Left renal pelvis (tissue), 4 donors: Measurements from ENCODE around the gene CD48. TPM values are rescaled to one million over a fixed set of nuclear protein-coding genes. Genes with fewer than 3 reads are reported as not detected.

ENCODE experiments used
- DNase-seq, 4 donors: peaks; one replicate each; pipeline ENCODE4 v3.0.0-alpha.2; 2013; ENCODE audit warnings: low read depth in 4 of 4, low spot score in 3 of 4
- polyA plus RNA-seq, 4 donors: library from polyadenylated mRNA; unstranded; fragments of 120-200 nt; gene quantifications; one replicate each; pipeline ENCODE4 v1.2.1, GENCODE V29; 2013; ENCODE audit not compliant: insufficient read length in 4 of 4

CD48 gene, protein sequence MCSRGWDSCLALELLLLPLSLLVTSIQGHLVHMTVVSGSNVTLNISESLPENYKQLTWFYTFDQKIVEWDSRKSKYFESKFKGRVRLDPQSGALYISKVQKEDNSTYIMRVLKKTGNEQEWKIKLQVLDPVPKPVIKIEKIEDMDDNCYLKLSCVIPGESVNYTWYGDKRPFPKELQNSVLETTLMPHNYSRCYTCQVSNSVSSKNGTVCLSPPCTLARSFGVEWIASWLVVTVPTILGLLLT
- 1 to 10 TPM; 1.4 to 2.0 (median 1.6) TPM for polyA plus RNA-seq

DNA sequence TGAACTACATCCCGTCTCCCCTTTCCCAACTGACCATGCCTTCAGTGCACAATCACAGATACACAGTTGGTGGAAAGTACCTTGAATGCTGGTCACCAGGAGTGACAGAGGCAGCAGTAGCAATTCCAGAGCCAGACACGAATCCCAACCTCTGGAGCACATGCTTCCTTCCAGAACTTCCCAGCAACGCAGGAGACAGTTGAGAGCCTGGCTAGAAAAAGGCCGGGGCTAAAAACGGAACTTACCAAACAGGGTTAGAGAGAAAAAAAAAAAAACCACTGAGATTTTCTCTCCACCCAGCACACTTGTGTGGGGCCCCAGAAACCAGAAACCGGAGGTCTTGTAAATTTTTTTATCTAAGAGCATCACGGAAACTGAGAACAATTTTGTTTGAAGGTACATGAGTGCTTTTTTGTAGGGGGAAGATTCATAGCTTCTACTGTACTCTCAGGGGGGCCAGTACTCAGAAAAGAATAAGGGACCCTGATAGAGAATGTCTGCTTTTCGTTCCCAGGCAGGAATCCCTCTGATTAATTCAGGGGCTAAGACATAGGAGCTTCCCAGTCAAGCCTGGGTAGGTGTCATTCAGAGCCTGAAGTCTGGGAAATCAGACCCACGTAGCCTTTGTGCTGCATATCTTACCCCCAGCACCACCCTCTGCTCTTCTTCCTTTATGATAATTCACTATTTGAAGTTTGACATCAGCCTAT, at the start of gene CD48:
TSS of gene CD48 (minus strand) at position 221 of the 710 bp plus-strand sequence. CDS start at position 162, 59 bp downstream.
- DNase-seq, result no peak

DNA sequence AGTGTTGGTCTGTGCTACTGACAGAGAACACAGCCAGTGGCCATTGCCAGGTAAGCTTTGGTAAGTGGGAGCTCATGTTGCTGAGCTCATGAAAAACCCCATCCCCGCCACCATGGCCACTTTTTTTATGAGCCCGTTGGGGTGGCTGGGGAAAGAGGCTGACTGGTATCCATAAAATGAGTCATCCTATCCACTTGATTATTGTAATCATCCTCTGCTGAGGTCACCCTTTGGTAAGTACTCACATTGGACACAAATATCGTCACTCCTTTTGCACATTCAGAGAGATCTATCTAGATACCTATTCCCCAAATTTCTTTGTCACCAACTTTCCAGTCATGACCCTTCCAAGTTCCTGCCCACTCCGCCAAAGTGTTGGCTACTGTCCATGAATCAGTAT, 49.4 kb upstream of the CD48 start:
- DNase-seq, result no peak

DNA sequence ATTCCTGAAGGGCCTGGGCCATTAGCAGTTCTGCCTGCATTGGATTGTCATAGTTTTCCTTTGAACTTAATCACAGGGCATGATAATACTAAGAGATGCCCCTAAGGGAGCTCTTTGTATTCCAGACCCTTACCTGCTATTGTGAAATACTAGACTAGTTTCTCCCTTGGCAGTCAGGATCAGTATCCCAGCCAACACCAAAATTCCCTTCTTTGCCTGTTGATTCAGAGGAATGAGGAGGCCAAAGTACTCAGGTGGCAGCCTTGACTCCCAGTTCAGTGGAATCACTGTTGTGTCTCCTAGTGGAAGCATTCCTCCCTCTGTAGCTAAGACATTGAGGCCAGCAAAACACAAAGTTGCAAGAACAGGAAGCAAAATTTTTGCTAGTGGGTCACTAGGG, 48.1 kb upstream of the CD48 start:
- no peak for DNase-seq

DNA sequence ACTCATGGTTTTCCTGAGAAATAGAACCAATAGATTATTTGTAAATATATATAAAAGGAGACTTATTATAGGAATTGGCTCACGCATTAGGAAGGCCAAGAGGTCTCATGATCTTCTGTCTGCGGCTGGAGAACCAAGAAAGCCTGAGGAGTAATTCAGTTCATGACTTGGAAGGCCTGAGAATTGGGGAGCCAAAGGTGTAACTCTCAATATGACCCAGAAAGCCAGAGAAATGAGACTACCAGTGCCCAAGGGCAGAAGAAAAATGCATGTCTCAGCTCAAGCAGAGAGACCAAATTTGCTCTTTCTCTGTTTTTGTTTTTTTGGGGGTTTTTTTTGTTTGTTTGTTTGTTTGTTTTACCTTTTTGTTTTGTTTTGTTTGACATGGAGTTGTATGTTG, 46.9 kb upstream of the CD48 start:
- DNase-seq, result no peak

DNA sequence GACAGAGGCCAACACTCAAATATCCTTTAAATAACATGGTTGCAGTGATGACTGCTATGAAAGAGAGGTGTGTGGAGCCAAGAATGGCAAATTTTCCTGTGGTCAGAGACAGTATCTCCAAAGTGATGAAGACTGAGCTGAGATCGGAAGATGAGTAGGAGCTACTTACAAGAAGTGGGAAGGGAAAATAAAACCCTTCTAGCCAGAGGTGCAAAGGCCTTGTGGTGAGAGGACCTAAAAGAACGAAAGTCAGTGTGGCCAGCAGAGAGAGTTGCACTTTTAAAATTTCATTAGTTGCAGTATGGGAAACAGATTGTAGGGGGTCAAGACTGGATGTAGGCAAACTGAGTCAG, 45.2 kb upstream of the CD48 start:
- no peak for DNase-seq

DNA sequence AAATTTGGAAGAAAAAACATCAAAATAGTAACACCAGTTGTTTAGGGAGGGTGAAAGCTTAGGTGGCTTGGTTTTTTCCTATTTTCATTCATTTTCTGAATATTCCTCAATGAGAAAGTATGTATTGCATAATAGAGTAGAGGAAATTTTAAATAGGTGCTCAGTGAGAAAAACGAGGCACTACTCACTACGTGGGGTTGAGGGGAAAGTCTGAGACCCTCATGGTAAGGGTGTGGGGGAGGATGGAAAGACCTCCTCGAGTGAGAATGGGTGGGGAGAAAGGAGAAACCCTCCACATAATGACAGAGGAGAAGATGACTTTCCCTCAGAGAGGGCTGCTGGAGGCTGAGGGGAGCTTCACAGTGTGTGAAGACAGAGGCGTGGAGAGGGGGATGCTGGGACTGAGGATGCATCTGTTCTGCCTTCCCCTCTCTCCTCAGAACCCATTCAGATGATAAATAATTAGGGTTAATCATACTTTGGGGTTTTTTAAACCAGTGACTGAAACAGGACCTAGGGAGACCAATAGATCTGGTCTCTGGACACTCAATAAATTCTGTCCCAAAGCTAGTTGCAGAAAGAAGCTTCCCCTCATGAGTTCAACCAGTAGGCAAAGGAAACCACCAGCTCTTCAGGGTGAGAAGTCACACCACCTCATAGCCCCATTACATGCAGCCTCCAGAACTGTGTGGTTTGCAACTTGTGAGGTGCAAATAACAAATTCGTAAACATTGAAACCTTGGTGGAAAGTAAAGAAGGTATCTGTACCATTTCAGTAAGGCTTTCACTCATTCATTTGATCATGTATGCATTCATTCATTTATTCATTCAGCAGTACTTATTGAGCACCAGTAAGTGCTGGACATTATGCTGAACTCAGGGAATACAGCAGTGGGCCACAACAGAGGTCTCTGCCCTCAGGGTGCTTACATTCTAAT, 44.6 kb upstream of the CD48 start:
- no peak for DNase-seq

DNA sequence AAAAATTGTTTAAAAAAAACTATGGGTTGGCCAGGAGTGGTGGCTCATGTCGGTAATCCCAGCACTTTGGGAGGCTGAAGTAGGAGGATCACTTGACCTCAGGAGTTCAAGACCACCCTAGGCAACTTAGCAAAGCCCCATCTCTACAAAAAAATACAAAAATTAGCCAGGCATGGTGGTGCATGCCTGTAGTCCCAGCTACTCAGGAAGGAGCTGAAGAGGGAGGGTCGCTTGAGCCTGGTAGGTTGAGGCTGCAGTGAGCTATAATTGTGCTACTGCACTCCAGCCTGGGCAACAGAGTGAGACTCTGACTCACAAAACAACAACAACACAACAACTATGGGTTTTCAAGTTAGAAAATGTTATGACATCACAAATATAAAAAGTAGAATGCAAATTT, 43.8 kb upstream of the CD48 start:
- no peak for DNase-seq

DNA sequence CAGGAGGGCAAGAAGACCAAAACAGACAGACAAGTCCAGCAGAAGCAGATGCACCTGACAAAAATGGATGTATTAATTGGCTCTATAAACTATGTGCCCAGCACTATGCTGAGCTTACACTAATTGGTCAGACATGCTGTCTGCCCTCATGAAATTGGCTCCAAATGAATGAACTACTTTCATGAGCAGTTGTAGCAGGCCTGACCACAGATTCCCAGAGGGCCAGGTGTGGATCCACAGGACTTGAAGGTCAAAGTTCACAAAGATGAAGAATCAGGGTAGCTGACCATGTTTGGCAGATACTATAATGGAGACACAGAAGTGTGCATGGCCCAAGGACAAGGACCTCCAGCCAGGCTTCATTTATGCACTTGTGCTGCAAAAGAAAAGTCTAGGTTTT, 42.0 kb upstream of the CD48 start:
- no peak for DNase-seq

DNA sequence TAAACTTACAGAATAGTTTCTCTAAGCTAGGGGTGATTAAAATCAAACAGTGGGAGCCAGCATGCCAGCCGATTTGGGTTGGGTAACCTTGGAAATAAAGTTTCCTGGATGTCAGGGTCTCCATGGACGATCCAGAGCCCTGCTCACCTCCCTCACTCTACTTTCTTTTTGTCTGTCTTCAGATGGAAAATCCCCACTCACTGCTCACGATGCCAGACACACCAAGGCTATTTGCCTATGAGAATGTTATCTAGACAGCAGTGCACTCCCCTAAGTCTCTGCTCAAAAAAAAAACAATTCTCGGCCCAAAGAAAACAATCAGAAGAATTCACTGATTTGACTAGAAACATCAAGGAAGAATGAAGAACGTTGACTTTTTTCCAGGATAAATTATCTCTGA, 41.3 kb upstream of the CD48 start:
- no peak for DNase-seq

DNA sequence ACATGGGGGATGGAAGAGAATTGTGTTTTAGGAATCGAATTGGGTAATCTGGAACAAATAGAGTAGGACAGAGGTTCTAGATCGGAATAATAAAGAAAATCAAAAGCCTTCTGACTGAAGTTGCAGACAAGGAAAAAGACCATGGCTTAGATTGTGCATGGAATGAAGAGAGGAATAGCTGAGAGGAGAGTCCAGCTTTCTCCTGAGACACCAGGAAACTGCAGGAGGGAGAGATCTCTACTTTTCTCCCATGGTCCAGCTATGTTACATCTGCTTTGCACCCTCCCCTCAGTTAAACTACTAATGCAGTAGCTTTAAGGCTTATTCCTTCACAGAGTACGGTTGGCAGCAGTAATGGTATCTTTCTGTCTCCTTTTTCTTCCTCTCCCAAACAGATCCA, 40.8 kb upstream of the CD48 start:
- no peak for DNase-seq

DNA sequence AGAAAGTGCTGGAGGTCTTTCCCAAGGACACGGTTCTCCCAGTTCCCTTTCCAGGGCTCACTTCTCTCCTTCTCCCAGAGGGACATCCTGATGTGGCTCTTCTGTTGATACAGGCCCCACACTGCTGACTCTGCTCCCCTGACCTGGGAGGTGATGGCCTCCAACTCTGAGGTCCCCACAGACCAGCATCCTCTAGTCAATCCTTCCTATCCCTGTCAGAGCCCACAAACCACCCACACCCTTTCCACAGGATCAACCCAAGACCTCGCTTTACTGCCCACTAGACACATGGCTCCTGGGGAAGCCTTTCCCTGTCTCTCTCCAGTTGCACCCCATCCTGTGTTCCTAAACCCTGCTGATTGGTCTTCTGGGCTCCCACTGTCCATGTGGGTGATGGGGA, 39.0 kb upstream of the CD48 start:
- DNase-seq, result no peak

DNA sequence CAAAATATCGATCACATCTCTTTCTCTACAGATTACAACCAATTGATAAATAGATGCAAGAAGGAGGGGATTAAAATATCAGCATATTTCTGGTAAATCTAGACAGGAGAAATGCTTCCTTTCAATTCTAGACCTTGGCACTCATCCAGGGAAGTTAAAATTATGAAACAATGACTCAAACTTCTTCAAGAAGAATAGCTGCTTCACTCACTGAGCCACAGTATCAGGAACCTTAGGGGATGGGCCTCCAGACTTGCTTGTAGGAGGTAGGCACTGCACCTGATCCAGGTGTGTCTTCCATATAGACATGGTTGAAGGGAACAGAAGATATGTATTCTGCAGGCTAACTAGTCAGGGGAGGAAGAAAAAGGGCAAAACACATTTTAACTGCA, 37.3 kb upstream of the CD48 start:
- no peak for DNase-seq

DNA sequence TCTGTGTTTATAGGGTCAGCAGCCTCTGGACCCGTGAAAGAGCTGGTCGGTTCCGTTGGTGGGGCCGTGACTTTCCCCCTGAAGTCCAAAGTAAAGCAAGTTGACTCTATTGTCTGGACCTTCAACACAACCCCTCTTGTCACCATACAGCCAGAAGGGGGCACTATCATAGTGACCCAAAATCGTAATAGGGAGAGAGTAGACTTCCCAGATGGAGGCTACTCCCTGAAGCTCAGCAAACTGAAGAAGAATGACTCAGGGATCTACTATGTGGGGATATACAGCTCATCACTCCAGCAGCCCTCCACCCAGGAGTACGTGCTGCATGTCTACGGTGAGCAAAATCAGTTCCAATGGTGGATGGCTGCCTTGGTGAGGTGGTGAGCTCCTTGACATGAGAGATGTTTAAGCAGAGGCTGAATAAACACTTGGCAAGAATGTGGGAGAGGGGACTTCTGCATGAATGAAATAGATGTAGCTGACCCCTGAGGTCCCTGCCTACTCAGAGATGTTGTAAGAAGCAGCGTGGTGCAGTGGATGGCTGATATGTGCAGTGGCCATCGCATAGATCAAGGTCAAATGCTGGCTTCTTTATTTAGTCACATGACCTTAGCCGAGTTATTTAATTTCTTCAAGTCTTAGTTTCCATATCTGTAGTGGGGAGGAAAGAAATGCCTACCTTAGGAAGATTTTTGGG, 36.7 kb upstream of the CD48 start:
- no peak for DNase-seq

DNA sequence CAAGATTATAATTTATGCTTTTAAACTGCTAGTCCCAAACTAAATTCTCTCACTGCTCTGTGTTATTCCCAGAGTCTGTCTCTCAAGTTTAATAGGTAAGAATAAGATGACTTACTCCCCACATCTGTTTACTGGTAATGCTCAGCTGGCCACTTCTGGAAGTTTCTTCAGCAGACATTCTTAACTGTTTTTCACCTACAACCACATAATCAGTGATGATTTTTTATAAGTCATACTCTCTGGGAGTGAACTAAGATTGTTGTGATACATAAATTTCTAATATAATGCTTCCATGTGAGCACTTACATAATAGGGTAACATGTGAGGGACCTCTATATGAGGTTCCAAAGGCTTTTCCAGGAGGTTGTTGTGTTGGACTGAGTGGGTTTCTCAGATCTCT, 36.1 kb upstream of the CD48 start:
- DNase-seq, result no peak

DNA sequence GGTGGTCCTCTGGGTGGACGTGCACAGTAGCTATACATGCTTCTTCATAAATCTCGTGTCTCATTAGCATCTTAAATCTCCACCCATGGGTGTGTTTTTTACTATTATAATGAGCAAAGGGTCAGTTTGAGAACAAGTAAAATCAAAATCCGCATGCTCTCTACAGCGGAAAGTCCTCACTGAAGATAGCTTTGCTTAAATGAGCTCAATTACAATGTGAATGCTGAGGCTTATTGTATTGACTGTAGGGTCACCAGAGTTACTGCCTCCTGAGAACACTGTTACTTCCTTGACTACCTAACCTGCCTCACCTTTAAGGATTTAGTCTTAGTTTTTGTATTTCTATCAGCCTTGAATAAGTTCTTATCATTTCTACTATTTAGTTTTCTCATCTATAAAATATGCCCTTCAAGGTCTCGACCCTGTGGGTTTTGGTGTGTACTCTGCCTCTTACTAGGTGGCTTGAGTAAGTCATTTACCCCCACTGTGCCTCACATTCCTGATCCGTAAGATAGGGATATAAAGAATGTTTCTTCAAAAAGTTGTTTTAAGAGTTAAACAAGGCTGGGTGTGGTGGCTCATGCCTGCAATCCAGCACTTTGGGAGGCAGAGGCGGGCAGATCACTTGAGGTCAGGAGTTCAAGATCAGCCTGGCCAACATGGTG, 35.3 kb upstream of the CD48 start:
- DNase-seq, result no peak

DNA sequence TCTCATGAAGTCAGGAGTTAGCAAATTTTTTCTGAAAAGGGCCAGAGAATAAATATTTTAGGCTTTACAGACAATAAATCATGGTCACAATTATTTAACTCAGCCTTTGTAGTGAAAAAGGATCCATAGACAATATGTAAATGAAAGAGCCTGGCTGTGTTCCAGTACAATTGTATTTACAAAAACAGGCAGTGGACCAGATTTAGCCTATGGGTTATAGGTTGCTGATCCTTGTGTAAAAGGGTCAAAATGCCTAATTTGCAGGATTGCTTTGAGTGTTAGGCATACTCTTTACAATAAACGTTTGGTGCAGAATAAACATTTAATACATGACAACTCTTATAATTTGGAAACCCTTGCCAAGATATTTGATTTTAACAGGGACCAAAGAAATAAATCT, 33.9 kb upstream of the CD48 start:
- DNase-seq, result no peak

DNA sequence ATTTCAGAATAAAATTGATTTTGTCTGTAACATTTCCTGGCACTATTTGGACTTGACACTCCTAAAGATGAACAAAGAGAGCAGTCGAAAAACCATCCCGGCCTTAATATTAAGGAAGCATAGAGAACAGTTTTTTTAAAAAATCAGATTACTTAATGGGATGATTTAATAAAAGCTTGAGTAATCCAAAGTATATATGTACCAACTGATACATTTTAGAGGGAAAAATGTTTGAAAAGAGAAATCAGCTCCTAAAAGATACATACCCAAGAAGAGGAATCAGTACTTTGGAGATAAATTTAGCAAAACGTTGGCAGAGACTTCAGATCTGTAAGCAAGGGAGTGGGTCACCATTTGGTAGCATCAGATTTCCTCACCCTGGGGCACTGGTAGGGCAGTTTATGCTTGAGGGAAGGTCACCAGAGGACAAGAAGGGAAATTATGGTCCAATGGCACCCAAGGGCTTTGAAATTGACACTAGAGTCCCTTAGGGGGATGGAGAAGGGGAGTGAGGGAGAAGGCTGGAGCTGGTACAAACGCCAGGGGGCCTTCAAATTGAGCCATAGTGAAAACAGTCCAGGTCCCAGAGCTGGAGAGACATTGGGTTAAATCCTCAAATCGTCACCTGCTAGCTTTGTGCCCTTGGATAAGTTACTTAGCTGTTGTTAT, 33.4 kb upstream of the CD48 start:
- no peak for DNase-seq

DNA sequence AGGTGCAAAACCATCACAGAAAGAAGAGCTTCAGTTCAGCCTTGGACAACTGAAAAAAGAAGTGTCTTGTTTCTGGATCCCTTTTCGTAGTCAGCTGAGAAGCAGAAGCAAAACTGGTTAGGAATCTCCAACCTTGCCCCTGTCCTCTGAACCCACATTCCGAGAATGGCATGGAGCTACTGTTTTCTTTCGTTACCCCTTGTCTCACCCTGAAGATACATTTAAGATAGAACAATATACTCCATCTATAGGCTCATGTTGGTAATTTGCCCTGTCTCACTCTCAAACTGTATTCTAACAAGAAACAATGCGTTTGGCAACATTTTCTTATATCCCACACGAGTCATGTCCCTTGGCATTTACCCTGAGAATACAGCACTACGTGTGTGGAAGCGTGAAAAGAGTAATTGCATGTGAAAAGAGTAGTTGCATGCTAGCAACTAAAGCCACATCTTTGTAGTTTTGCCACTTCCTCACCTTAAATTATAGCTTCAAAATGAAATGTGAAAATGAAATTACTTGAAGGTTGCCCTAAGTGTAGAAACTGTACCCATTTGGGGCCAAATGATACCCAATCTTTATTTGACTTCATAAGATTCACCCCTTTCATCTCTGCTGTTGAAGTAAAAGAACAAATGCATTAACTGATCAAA, 32.7 kb upstream of the CD48 start:
- no peak for DNase-seq

DNA sequence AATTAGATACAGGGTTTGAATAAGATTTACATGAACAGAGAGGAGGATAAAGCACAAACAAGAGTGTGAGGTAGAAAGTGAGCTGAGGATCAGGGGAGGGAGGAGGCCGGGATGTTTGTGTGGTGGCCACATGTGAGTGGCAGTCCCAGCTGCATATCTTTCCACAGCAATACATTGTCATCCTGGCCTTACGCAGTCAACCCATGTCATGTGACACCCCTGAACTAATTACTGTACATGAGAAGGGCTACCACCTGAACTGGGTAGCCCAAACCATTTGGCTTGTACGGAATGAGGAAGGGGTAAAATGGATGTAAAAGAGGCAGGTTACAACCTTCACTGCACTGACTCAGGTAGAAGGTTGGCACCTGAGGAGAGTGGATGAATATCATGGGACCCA, 31.6 kb upstream of the CD48 start:
- no peak for DNase-seq
